NCI-H146 (cell line): Measurements from ENCODE around the gene MLC1.

Source experiments
- DNase-seq: peaks from one replicate; lab custom pipeline; 2025; lab: John Stamatoyannopoulos, UW

Gene MLC1

DNA sequence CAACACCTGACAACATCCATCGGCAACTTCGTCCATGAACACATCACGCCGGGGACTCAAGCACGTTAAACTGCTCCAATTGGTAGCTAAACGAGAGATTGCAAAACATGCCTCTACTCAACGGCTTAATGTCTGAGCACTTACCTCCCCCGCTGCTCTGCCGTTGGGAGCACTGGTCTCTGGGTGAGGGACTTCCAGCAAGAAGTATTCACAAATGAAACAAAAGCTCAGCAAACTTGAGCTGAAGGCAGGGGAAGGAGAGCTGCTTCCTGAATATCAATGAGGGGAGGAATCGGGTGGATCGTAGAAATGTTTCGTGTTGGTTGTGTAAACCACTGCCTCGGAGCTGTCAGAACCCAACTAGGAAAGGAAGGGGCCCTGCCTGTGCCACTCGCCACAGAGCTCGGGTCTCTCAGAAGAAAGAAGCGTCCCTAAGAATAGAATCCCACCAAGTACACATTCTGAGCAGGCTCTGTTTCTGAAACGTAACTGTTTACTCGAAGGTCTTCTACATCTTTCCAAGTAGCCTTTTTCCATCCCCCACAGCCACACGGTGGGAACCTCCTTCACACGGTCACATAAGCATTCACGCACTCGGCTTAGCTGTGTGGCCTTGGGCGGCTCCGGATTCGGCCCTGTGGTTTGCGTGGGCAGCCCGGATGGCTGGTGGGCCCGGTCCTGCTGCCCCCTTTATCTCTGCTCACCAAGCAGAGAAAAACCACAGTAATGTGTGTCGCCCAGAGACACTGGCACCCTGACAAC is at the start of gene MLC1:
Gene MLC1, minus strand, starts transcription at position 216 of the 762 bp plus-strand sequence. CDS start 524 bp downstream, outside the sequence.
- DNase-seq: no peak

- DNase-seq: no peak
Observed at GRCh38 chr22:50134481-50134880, 49.3 kb upstream of the MLC1 start.

DNA sequence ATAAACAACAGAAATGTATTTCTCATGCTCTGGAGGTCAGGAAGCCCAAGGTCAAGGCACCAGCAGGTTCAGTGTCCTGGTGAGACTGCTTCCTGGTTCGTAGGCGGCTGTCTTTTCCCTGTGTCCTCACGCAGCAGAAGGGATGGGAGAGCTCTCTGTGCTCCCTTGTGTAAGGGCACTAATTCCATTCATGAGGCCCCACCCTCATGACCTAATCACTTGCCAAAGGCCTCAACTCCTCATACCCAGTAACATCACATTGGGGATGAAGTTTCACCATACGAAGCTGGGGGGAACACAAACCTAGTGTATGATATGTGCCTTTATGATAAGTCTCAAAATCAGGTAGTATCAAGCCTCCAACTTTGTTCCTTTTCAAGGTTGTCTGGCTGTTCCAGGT is 46.7 kb upstream of the MLC1 start:
- no peak for DNase-seq

DNA sequence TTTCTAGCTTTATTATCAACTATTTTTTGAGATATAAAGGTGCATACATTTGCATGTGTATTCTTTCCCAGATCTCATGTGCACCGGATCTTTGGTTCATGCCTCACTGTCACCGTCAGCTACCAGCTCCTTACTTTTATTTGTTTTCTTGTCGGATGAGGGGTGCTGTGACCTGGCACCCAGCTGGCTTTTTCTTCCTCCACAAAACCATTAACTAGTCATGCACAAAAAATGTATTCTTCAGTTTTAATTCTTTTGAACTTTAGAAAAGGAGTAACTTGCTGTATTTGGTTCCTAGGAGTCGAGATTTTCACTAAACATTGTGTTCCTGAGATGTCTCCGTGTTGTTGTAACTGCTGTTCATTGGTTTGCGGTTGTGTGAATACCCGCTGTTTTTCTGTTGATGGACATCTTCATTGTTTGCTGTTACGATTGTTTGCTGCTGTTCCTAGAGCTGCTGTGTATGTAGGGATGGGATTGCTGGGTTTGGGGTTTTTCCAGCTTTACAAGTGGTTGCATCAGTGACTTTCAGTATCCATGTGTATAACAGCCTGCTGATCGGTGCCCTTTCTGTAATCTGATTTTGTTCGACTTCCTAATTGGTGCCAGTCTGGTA is 44.0 kb upstream of the MLC1 start:
- DNase-seq: no peak

GRCh38 chr22:50125029-50125428 is 39.8 kb upstream of the MLC1 start:
- no peak for DNase-seq

- DNase-seq: no peak
Observed at GRCh38 chr22:50123119-50123518, 37.9 kb upstream of the MLC1 start.

GRCh38 chr22:50121202-50121740 is 36.0 kb upstream of the MLC1 start:
- DNase-seq: no peak

- DNase-seq: no peak
Observed at GRCh38 chr22:50119768-50120251, 34.6 kb upstream of the MLC1 start.

GRCh38 chr22:50119169-50119767 is 34.0 kb upstream of the MLC1 start:
- no peak for DNase-seq

DNA sequence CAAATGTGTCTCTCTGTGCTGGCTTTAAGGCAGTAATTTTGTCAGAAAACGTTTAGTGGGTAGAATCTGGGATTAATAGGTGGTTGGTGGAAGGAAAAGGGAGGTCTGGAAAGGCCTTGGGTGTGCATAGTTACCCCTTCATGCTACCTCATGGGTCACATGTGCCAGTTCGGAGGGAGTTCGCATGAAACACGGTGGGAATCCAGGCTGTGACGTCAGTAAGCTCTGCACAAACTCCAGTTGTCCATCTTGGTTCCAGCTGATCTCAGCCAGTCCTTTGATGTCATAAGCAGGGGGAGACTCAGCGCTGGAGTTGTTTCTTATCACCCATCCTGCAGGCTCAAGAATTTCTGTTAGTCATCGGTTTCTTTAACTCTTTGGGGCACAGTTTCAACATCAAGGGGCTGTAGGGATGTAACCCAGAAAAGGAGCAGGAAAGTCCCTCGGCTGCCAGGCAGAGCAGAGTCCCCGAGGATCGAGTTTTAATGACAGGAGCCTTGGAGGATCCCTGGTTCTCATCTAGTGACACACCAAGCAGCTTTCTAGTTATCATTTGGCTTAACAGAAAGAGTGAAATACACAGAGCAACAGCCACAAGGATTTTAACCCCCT is 33.4 kb upstream of the MLC1 start:
- no peak for DNase-seq

DNA sequence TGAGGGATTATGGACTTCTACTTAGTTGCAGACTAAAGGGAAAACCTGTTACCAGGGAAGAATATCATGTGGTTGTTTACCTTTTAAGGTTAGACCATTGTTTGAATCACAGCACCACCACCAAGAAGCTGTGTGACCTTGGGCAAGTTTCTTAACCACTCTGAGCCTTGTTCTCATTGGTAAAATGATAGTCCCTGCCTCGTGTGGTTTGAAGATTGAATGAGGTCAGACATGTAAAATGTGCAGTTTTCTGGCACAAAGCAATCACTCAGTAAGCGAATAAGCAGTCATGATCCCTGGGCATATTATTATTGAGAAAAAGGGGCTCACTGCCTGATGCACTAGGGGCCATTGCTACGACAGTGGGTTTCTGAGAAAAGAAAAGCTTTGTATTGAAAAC is 32.9 kb upstream of the MLC1 start:
- DNase-seq: no peak

GRCh38 chr22:50117168-50117762 is 32.0 kb upstream of the MLC1 start:
- no peak for DNase-seq

DNA sequence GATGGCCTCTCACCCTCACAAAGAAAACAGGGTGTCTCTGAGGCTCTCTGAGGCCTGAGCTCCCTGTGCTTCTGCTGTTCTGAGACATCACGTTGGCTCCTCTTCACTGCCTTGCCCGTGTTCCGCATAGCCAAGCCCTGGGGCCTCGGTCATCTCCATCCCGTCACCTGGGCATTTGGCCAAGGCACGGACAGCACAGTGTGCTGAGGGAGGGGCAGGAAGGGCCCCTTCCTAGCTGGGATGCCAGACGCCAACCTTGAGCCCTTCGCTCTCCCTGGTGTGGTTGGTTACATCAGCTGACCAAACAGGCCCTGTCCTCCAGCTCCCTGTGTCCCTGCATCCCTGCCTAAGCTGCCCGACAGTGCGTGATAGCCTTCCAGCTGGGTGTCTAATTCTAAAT is 30.5 kb upstream of the MLC1 start:
- no peak for DNase-seq

GRCh38 chr22:50114221-50115021 is 29.2 kb upstream of the MLC1 start:
- no peak for DNase-seq

DNA sequence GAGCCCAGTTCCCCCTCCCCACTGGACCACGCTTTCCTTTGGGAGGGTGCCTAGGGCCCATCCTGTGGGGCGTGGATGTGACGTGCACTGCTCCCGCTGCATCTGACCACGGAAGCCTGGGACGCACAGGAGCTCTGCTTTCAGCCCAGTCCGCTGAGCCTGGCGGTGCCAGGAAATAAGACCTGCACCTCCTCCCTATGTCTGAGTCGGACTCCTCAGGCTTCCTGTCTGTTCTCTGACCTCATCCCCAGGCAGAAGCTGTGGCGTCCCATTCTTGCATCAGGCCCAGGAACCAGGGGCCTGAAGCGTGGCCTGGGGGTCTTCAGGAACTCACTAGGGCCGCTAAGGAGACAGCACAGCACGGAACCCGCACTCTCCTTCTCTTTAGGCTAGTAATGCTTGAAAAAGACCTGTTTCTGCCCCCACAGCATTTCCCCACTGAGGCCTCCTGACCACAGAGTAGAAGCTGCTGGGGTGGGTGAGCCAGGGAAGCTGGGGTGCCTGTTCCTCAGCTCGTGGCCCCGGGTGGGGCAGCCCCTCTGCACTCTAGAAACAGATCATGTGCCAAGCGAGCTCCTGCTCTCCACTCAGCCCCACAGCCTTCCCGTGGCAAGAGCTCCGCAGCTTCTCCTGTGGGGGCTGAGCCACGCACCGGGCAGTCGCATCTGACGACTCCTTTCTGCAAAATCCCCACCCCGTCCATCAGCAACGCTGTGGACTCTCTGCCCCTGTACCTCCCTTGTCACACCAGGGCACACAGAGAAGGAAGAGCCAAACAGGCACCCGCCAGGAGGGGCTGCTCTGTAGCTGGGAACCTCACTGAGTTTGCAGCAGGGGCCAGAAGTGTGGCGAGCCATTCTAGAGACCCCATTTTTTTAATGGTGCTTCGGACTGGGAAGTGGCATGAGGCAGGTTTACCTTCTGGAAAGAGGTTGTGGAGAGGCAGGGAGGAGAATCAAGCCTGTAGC is 27.2 kb upstream of the MLC1 start:
- no peak for DNase-seq

- no peak for DNase-seq
Observed at GRCh38 chr22:50111056-50111455, 25.8 kb upstream of the MLC1 start.

DNA sequence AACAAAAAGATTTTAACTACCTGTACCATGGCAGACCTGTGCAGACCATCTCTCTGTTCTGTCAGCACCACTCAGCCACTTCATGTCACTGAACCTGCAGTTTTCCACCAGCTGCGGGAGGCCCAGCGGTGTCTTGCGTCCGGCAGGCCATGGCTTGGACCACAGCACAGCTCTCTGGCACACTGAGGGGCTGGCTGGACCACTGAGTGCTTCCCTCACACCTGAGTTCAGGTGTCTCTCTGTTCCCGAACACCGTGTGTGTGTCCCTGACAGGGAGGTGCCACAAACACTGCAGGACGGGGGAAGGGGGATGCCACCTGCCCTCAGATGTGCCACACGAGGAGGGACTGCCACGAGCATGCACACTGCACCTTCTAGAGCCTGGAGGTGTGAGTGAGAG is 22.3 kb upstream of the MLC1 start:
- DNase-seq: no peak

DNA sequence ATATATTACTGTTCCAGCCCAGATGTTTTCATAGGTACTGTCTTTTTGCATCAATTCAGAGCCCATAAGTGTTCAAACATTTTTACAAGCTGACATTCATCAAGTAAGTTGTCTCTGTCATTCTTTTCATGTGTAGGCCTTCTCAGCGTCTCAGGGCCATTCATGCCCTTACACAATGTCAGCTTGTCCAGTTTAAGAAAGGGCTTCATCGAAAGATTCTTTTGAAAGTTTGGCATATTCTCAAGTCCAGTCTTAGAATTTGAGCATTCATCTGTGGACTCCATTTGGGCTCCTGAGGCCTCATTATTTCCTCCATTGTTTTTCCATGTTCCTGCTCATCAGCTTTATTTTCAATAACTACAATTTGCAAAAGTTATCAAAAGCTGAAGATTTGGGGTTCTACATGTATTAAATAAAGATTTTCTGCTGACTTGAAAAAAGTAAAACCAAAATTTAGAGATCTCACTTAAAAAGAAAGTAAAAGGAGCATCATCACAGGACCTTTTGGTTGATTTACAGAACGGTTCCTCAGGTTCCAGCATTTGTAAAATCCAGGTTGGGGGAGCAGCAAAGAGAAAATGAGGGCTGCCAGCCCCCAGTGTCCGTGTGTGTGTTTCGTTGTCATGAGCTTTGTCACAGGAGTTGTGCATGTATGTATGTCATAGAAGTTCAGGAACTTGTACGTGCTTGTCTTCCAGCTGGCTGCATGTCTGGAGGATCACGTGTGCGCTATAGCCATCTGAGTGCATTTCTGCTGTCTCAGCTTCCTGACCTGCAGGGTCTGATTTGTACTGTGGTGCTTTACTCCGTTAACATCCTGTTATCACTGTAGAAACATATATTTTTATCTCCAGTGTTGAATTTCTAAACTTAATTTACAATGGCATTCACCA is 20.2 kb upstream of the MLC1 start:
- DNase-seq: no peak

GRCh38 chr22:50104141-50104544 is 18.9 kb upstream of the MLC1 start:
- no peak for DNase-seq
